Midbrain (tissue), 1 donor: ENCODE measurements around the gene CYP3A4.

Experiments used
- DNase-seq: peaks from one replicate; lab custom pipeline; 2025; lab: John Stamatoyannopoulos, UW

CYP3A4 gene

GRCh38 chr7:99720800-99721595 is 63.0 kb downstream of the CYP3A4 start:
- DNase-seq = no peak

- DNase-seq = no peak
Measured at GRCh38 chr7:99719996-99720769, 63.8 kb downstream of the CYP3A4 start.

DNA sequence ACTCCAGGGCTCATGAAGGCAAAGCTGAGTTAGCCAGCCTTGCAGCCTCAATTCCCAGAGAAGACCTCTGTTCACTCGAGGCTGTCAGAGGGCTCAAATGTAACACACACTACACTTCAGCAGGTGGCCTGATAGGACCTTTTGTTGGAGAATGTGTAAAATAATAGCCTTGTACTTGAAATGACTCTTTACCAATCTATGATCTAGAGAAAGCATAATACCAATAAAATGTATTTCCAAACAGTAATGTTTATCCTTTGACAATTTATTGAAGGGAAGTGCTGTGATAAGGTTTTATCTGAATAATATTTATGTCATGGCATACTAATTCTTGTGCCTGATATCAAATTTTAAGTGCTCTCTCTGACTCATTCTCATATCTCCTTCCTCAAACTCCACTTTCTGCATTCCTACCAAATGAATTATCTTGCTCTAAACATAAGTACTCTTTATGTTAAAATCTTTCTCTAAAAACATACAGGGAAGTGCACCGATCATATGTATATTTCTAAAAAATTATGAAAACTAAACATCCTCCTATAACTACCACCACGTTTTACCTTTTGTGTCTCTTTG is 69.9 kb downstream of the CYP3A4 start:
- DNase-seq = no peak

- DNase-seq = no peak
Measured at GRCh38 chr7:99709838-99710578, 74.0 kb downstream of the CYP3A4 start.

DNA sequence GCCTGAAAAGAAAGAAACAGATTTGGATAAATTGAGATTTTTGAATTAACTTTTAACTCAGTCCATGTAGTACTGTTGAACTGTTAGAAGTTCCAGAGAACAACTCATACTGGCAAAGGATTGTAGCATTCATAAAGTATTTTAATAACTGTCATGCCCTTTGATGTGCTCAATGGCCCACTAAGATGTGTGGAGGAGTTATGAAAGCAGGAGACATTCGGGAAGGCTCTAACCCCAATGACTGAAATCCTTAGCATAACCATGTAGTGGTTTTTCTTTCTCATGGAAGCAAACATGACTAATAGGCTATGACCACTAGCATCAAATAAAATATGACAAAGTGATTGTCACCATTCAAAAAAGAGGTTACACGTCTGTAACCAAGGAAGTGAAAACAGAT is 74.7 kb downstream of the CYP3A4 start:
- no peak for DNase-seq

DNA sequence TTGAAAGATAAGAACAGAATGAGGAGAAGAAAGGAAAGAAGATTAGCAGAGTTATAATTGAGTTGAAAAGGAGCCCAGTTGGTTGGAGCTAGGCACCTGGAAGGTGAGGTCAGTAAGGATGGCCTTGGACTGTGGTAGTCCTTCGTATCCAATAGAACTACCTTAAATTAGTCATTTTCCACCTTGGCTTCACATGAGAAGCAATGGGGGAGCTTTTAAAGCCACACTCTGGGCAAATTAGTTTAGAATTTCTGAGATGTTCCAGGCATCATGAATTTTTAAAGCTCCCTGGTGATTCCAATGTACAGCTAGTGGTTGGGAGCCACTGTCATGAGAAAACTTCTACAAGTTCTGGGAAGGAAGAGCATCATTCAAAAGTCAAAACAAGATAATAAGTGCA is 76.9 kb downstream of the CYP3A4 start:
- DNase-seq = no peak
